Kidney epithelial cell (primary cell): Measurements from ENCODE around the gene IGFN1. TPM values are rescaled to one million over a fixed set of nuclear protein-coding genes. Genes with fewer than 3 reads are reported as not detected.

Source experiments
- DNase-seq: peaks from one replicate; pipeline ENCODE4 v3.0.0-alpha.2; 2010; ENCODE audit warnings: low read depth
- H3K27me3 ChIP-seq: 2 replicates; pipeline ENCODE4 v1.6.0; 2011; ENCODE audit warnings: low read length; ENCODE audit not compliant: control insufficient read depth, insufficient read depth
- H3K36me3 ChIP-seq: 2 replicates; pipeline ENCODE4 v1.5.1; 2011; ENCODE audit warnings: low read length; ENCODE audit not compliant: control insufficient read depth, insufficient read depth
- H3K4me3 ChIP-seq: 2 replicates; pipeline ENCODE4 v1.5.1; 2011; ENCODE audit warnings: low read depth, mild to moderate bottlenecking, control low read depth, low read length
- CTCF ChIP-seq: IDR thresholded peaks from 2 replicates; pipeline ENCODE4 v1.5.1; 2011; ENCODE audit warnings: mild to moderate bottlenecking, moderate library complexity, low read length, control low read depth, inconsistent platforms; ENCODE audit not compliant: insufficient read depth, poor library complexity, severe bottlenecking
- total RNA-seq: library from RNA; depleted of rRNA; stranded (reverse); fragments of >200 nt; gene quantifications from 2 replicates; pipeline ENCODE4 v1.2.3, GENCODE V29; 2015

The IGFN1 gene
- total RNA-seq, 1 donor from 2014 or later, result 0.54 TPM

- no peak for DNase-seq
- no peak overlapping the region for H3K4me3 ChIP-seq
- H3K36me3 ChIP-seq, result no peaks in the 10 kb centered on the region
- H3K27me3 ChIP-seq, result peaks cover 9% of the 10 kb centered on the region
- no peak for TF ChIP-seq CTCF
Observed at GRCh38 chr1:201220388-201220715, 29.7 kb downstream of the IGFN1 start.

- Histone ChIP-seq H3K4me3 (no peak overlapping the region), H3K27me3 (peaks cover 14% of the 10 kb centered on the region), H3K36me3 (no peaks in the 10 kb centered on the region)
- no peak for DNase-seq
- TF ChIP-seq CTCF, result no peak
Observed at GRCh38 chr1:201221201-201221846, 30.7 kb downstream of the IGFN1 start.

GRCh38 chr1:201222125-201222524 lies 31.5 kb downstream of the IGFN1 start:
- no peaks in the 10 kb centered on the region for H3K36me3 ChIP-seq
- no peak overlapping the region for H3K4me3 ChIP-seq
- no peak for TF ChIP-seq CTCF
- no peak for DNase-seq
- H3K27me3 ChIP-seq, result peaks cover 18% of the 10 kb centered on the region

GRCh38 chr1:201223852-201224665 lies 33.4 kb downstream of the IGFN1 start:
- Histone ChIP-seq H3K4me3 (no peak overlapping the region), H3K27me3 (peaks cover 22% of the 10 kb centered on the region), H3K36me3 (no peaks in the 10 kb centered on the region)
- no peak for TF ChIP-seq CTCF
- no peak for DNase-seq

- no peak for TF ChIP-seq CTCF
- peaks cover 22% of the 10 kb centered on the region for H3K27me3 ChIP-seq
- no peak overlapping the region for H3K4me3 ChIP-seq
- no peaks in the 10 kb centered on the region for H3K36me3 ChIP-seq
- DNase-seq, result no peak
Observed at GRCh38 chr1:201224666-201225370, 34.2 kb downstream of the IGFN1 start.

- Histone ChIP-seq H3K27me3 (peaks cover 25% of the 10 kb centered on the region), H3K4me3 (no peak overlapping the region), H3K36me3 (no peaks in the 10 kb centered on the region)
- TF ChIP-seq CTCF, result no peak
- DNase-seq, result no peak
Observed at GRCh38 chr1:201226178-201226514, 35.5 kb downstream of the IGFN1 start.
